ENCODE results near the gene BMPR1B.
"Not testable (repeated sequence)": the region's sequence is repeated elsewhere in the genome, so short reads cannot be mapped to it uniquely, and the experiment has no call there.

The BMPR1B gene

GRCh38 chr4:94832329-94832728 is 74.6 kb downstream of the BMPR1B start:
- DNase-seq (ENCODE audit: low read depth in 3 of 3): not testable (repeated sequence)

DNA sequence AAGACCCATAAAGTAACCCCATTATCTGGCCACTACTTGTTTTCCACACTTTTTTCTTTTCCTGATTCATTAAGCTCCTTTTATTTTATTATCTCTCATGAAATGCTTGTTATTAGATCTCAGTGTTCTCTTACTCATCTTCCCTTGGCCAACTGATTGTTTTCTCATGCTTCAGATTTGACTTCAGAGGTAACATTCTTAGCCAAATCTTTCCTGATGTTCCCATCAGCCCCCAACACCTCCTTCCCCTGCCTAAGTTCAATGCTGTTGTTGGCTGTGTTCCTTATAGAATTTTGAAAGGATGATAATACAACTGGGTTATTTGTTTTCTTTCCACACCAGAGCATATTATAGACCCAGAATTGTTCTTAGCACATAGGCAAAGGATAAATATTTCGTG is 75.6 kb downstream of the BMPR1B start:
- DNase-seq (ENCODE audit: low read depth in 3 of 3): no peak

- no peak for DNase-seq (ENCODE audit: low read depth in 3 of 3)
Measured at GRCh38 chr4:94834501-94834900, 76.7 kb downstream of the BMPR1B start.

GRCh38 chr4:94841166-94841863 is 83.6 kb downstream of the BMPR1B start:
- not testable (repeated sequence) for DNase-seq (ENCODE audit: low read depth in 3 of 3)

DNA sequence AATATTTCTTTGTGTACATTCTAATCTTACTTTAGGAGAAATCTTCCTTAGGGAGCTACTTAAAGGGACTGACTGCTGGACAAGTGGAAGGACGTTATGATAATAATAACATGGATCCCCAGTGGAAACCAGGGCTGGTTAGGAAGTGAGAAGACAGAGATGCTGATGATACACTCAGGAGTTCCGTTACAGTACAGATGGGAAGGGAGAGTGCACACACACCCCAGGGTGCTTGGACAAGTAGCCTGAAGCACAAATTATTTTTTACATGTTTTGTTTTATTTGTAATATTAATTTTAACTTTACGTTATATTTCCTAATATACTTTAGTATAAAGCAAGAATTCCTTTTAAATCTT is 84.1 kb downstream of the BMPR1B start:
- DNase-seq (ENCODE audit: low read depth in 3 of 3): no peak

DNA sequence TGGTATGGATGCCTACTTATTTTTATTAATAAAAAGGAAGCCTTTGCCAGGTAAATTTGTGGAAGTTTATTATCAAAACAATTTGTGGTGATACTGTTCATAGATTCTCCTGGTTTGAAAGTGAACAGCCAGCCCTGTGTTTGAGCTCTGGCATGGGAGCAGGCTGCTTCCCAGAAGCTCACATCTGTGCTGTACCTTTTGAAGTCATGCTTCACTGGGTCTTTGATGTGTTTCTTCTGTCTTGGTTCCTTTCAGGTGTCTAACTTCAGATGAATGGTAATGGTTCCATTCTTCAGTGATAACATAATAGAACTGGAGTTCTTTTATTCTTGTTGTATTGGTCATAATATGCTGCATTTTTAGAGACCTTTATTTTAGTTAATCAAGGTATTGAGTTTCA is 85.5 kb downstream of the BMPR1B start:
- DNase-seq (ENCODE audit: low read depth in 3 of 3): no peak

- no peak for DNase-seq (ENCODE audit: low read depth in 3 of 3)
Measured at GRCh38 chr4:94848326-94848725, 90.6 kb downstream of the BMPR1B start.

DNA sequence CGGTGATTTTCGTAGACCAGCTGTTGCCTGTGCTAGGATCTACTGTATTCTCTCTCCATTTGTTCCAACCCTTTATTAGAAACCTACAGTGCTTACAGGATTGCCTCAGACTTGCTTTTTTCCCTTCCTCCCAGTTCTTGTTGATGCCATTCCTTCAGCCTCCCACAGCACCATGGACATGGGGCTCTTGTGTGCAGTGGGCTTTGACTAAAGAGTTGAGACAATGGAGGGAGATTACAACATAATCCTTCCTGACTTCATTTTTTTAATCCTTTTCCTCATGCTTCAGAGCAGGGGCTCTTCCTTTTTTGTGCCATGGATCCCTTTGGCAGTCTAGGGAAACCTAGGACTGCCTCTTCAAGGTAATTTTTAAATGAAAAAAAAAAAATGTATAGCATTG is 92.1 kb downstream of the BMPR1B start:
- no peak for DNase-seq (ENCODE audit: low read depth in 3 of 3)

- DNase-seq (ENCODE audit: low read depth in 3 of 3): no peak
Measured at GRCh38 chr4:94852616-94853015, 94.9 kb downstream of the BMPR1B start.

- DNase-seq (ENCODE audit: low read depth in 3 of 3): no peak
Measured at GRCh38 chr4:94856030-94856429, 98.3 kb downstream of the BMPR1B start.

- no peak for DNase-seq (ENCODE audit: low read depth in 3 of 3)
Measured at GRCh38 chr4:94870146-94870545, 112.4 kb downstream of the BMPR1B start.

DNA sequence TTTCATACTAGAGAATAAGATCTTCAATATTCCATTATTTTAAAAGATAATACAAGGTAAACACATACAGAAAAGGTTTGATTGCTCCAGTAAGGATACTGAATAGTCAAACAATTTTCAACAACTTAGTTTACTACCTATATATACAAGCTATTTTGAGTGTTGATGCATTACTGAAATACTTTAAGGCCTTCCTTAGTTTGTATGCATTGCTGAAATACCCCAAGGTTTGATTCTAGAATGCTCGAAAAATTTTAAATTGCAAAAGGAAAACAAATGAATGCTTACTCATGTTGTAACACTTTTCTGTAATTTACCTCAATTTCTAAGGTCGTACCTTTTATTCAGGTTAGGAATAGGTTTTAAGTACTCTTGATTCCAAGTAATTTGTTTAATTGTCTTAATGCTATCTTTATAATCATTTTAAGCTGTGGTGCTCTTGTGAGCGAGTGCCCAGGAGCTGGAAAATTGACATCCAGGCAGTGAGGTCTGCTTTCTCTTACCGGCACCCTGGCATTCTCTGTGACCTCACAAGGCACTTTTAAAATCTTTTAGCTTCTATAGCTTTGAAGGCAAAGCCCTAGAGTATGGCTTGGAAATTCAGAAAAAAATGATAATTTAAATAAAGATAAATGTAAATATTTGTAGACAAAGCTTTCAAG is 114.0 kb downstream of the BMPR1B start:
- no peak for DNase-seq (ENCODE audit: low read depth in 3 of 3)

DNA sequence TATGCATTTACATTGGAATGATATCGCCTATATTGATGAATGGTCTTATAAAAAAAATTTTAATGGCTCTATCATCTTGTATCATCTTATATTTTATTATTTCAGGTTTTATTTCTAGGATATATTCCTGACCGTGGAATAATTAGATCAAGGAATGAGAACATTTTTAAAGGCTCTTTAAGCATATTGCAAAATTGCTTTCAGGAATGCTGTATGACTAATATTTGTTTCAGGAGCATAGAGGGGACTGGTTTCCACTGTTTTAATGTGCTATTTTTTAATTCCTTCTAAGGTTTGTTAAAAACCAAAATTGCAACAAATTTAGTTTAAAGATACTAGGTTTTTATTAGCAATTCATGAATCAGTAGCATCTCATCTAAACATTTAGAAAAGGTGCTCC is 120.2 kb downstream of the BMPR1B start:
- no peak for DNase-seq (ENCODE audit: low read depth in 3 of 3)

DNA sequence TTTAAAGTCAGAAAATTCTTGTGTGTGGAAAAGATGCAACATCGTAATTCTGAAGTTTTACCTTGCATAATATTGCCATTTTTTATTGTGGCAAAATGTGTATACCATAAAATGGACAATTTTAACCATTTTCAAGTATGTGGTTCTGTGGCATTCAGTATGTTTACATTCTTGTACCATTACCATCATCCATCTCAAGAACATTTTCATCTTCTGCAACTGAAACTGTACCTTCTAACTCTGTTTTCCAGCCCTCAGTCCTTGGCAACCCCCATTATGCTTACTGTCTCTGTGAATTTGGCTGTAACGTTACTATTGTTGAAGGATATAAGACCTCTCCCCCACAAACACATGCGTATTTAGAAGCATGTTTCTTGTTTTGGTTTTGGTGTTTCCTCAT is 123.2 kb downstream of the BMPR1B start:
- DNase-seq (ENCODE audit: low read depth in 3 of 3): no peak

- DNase-seq (ENCODE audit: low read depth in 3 of 3): no peak
Measured at GRCh38 chr4:94882756-94883155, 125.0 kb downstream of the BMPR1B start.

DNA sequence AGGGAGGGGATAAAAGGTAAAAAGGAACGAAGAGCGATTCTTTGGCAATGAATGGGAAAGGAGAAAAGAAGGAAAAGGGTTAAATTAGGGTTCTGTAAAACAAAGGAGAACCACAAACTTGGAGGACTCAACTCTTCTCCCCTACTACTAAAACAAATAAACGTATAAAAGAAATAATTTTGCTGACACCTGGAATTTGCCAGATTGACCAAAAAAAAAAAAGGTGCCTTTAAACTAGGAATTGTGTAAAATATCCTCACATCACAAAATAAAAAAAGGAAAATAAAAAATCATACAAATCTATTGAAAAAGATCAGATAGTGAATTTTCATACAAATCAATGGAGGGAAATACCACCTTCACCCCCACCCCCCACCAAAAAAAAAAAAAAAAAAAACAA is 129.3 kb downstream of the BMPR1B start:
- DNase-seq (ENCODE audit: low read depth in 3 of 3): no peak

GRCh38 chr4:94889523-94889922 is 131.8 kb downstream of the BMPR1B start:
- DNase-seq (ENCODE audit: low read depth in 3 of 3): no peak

DNA sequence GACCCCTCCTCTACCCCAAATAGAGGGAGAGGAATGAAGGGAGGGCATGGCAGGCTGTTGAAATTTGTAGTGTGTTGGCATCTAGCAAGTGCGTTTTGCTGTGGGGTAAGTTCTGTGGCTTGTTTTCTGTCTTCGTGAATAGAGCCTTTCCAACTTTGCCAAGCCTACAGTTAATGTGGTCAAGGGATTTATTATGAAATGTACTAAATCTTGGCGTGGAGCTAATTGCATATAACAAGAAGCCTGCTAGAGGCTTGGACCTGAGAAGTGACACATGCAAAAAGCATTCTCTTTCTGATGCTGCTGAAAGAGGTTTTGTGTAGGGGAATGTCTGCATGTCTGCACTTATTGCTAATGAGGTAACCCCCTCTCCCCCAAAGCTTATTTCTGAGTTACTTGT is 132.2 kb downstream of the BMPR1B start:
- no peak for DNase-seq (ENCODE audit: low read depth in 3 of 3)

DNA sequence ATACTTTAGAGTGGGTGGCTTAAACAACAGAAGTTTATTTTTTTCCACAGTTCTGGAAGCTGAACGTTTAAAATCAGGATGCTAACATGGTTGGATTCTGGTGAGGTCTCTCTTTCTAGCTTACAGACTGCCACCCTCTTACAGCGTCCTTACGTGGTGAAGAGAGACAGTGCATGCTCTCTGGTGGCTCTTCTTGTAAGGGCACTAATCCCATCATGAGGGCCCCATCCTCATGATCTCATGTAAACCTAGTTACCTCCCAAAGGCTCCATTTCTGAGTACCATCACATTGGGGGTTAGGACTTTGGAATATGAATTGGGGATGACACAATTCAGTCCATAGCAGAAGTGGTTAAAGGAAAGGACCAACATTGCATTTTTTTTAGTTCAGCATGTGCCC is 132.8 kb downstream of the BMPR1B start:
- DNase-seq (ENCODE audit: low read depth in 3 of 3): no peak

DNA sequence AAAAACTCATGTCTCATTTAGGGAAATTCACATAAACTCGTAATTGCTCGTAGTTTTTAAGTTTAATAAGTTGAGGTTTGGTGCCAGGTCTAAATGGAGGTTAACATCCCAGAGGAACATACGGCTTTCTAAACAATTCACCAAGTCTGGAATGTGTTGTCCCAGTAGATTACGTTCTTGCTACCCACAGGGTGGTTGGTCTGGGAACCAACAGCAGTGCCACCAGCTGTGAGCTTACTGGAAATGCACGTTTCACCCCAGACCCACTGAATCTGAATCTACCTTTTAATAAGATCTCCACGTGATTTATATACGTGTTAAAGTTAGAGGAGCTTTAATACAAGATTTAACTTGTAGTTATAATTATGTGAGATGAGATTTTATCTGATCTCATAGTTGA is 134.3 kb downstream of the BMPR1B start:
- DNase-seq (ENCODE audit: low read depth in 3 of 3): no peak

DNA sequence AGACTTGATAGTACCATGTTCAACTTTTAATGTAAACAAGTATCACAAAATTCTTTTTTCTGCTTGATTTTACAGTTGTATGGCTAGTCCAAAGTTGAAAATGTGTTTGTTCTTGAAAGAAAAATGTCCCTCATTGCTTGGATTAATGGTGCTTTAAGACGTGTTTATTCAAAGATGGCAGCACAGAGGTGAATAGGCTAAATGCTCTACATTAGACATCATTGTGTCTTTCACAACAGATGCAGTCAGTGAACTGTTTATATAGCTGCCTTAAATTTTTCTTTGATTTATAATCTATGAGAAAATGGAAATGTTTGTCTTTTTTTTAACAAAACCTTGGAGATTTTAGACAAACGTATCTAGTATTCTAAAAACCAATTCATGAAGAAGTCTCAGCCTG is 137.3 kb downstream of the BMPR1B start:
- no peak for DNase-seq (ENCODE audit: low read depth in 3 of 3)

DNA sequence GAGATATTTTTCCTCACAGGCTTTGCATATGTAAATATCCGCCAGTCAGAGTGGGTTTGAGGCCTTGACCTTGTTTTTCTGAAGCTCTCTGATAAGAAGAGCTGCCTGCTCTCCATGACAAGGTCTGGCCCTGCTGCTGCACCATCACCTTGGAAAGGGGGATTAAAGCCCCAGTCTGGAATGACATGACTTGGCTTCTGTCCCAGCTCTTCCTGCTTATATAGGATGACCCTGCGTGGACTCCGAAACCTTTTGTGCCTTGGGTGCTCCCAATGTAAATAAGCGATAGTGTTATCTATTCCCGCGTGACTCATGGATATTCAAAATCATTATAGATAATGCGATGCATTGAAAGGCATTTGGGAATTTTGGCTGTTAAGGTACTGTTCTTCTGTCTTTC is 139.3 kb downstream of the BMPR1B start:
- no peak for DNase-seq (ENCODE audit: low read depth in 3 of 3)

DNA sequence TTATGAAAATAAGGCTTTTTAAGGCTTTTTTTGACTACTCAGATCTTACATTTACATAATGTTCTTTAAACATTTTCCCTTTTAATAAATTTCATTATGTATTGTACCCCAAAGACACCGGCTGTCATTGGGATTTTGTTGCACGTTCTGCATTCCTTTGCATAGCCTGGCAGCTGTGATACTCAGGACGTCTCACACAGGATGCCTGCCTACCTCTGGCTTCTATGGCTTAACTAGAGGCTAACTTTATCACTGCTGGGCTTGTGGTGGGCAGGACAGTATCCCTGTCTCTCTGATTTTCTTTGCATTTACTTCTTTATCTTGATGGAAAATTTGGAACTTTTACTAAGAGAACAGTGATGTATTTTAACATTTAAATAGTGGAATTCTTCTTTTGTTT is 147.8 kb downstream of the BMPR1B start:
- DNase-seq (ENCODE audit: low read depth in 3 of 3): no peak

- no peak for DNase-seq (ENCODE audit: low read depth in 3 of 3)
Measured at GRCh38 chr4:94909645-94910044, 151.9 kb downstream of the BMPR1B start.
